ENCODE measurements around the gene ANKS6. TPM values are rescaled to one million over a fixed set of nuclear protein-coding genes. Genes with fewer than 3 reads are reported as not detected.

Gene ANKS6
- total RNA-seq, 2 experiments from 2014 or later = 11.8 to 12.2 TPM

DNA sequence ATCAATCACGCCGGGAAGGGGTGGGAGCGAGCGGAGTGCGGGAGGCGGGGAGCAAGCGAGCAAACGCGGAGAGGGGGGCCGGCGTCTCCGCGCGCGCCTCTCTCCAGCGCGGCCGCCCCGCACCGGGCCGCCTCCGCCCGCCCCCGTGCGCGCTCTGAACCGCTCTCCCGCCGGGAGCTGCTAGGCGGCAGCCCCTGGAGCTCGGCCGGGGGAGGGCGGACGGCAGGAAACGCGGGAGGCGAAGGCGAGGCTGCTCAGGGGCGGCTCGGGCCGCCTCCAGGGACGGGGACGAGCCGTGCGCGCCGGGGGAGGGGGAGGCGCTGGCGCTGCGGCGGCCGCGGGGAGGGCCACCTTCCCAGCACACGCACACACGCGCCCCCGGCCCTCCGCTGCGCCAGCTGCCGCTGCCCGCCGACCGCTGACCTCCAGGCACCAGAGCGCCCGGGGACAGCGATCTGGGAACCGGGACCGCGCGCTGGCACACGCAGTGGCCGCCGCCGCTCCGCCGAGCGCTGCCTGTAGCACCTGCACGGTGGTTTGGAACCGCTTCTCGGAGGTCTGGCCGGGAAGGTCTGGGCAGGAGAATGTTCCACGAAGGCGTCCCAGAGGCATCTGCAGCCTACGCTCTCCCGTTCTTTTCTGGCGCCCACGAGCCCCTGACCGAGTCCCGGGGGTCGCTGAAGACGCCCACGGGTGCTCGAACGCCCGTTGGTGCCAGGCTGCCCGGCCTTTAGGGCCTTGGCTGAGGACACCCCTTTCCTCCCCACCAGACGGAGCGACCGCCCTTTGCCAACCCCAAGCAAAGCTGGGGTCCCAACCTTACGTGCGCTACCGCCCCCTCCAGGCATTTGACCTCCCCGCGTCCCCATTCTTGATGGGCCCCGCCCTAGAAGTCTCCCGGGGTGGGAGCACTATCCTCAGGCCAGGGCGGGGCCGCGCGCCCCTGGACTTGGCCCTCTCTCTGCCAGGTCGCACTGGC, 87.1 kb downstream of the ANKS6 start, which contains the start of gene GABBR2:
Gene GABBR2 (minus strand): TSS at position 3 of the 979 bp plus-strand sequence. CDS start 198 bp downstream, outside the sequence.
- no peak for ATAC-seq (ENCODE audit: poor library complexity)
- peaks cover 26 to 59% of the 10 kb centered on the region in 2 experiments for H3K27me3 ChIP-seq (ENCODE audit: control insufficient read depth in 1 of 2, insufficient read depth in 2 of 2, low read length in 2 of 2)
- CTCF ChIA-PET = no interaction called here

DNA sequence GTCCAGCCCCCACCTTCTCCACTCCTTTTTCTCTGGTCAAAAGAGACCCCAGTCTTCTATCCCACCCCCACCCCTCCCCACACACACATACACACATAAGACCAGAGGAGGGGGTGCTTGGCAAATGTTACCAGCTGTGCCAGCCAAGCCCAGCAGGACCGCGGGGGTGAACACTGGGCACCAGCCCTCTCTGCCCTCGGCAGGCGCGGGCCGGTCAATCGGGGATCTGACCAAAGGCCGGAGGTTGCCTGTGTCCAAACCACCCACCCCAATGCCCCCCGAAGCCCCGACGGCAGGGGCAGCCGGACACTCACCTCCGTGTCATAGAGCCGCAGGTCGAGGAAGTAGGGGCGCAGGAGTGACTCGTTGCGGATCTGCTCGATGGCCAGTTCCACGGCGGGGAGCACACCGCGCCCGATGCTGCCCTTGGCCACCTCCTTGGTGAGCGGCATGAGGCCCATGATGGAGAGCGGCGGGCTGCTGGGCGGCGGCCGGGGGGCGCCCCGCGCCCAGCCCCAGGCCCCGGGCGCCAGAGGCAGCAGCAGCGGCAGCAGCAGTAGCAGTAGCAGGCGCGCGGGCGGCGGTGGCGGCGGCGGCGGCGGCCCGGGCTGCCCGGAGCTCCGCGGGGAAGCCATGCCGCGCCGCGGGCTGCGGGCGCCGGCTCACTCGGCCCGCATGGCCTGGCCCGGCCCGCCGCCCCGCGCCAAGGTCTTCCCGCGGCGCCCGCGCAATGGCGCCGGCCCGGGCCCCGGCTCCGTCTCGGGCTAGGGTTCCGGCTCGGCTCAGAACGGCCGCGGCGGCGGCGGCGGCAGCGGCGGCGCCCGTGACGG, 88.0 kb downstream of the ANKS6 start:
- POLR2A ChIA-PET = no interaction called here
- Mint-ChIP-seq H3K27me3 (peaks cover 68% of the 10 kb centered on the region), H3K27ac (no peak overlapping the region), H3K4me3 (no peak overlapping the region), H3K4me1 (ENCODE audit: low read depth) (no peaks in the 10 kb centered on the region), H3K9me3 (no peaks in the 10 kb centered on the region), H3K36me3 (ENCODE audit: low read depth) (no peaks in the 10 kb centered on the region)
- H3K27me3 ChIP-seq (ENCODE audit: control insufficient read depth in 1 of 2, insufficient read depth in 2 of 2, low read length in 2 of 2) = peaks cover 25 to 55% of the 10 kb centered on the region in 2 experiments
- H3K27ac ChIP-seq (ENCODE audit: low read depth in 1 of 2, low read length in 2 of 2) = no peak overlapping the region
- no peak for ATAC-seq (ENCODE audit: poor library complexity)
- H3K9me3 ChIP-seq (ENCODE audit: control insufficient read depth in 1 of 2, insufficient read depth in 1 of 2, low read length in 2 of 2) = peaks cover 0 to 15% of the 10 kb centered on the region in 2 experiments
- no peaks in the 10 kb centered on the region for H3K36me3 ChIP-seq (ENCODE audit: insufficient read depth, low read length)
- intact Hi-C loops (cut with DNase I, micrococcal nuclease) = no loop called here
- no peak overlapping the region for H3K4me3 ChIP-seq (ENCODE audit: low read length)
- TF ChIP-seq, protein P1, sequence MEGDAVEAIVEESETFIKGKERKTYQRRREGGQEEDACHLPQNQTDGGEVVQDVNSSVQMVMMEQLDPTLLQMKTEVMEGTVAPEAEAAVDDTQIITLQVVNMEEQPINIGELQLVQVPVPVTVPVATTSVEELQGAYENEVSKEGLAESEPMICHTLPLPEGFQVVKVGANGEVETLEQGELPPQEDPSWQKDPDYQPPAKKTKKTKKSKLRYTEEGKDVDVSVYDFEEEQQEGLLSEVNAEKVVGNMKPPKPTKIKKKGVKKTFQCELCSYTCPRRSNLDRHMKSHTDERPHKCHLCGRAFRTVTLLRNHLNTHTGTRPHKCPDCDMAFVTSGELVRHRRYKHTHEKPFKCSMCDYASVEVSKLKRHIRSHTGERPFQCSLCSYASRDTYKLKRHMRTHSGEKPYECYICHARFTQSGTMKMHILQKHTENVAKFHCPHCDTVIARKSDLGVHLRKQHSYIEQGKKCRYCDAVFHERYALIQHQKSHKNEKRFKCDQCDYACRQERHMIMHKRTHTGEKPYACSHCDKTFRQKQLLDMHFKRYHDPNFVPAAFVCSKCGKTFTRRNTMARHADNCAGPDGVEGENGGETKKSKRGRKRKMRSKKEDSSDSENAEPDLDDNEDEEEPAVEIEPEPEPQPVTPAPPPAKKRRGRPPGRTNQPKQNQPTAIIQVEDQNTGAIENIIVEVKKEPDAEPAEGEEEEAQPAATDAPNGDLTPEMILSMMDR (IDR thresholded peaks at IDR 0.05) = no peak
- H3K4me1 ChIP-seq (ENCODE audit: insufficient read depth, low read length) = peaks cover 5% of the 10 kb centered on the region
- CTCF ChIA-PET = no interaction called here
- no peak for DNase-seq

More for the DNA sequence above, 87.1 kb downstream of the ANKS6 start, which contains the start of gene GABBR2:
- Mint-ChIP-seq H3K4me1 (ENCODE audit: low read depth) (no peaks in the 10 kb centered on the region), H3K27ac (no peak within 1 kb of the TSS), H3K9me3 (no peaks in the 10 kb centered on the region), H3K4me3 (no peak within 1 kb of the TSS), H3K36me3 (ENCODE audit: low read depth) (no peaks in the 10 kb centered on the region), H3K27me3 (peaks cover 64% of the 10 kb centered on the region)
- Histone ChIP-seq H3K36me3 (ENCODE audit: insufficient read depth, low read length) (no peaks in the 10 kb centered on the region), H3K9me3 (ENCODE audit: control insufficient read depth in 1 of 2, insufficient read depth in 1 of 2, low read length in 2 of 2) (peaks cover 0 to 15% of the 10 kb centered on the region in 2 experiments), H3K4me1 (ENCODE audit: insufficient read depth, low read length) (peaks cover 5% of the 10 kb centered on the region), H3K4me3 (ENCODE audit: low read length) (no peak within 1 kb of the TSS), H3K27ac (ENCODE audit: low read depth in 1 of 2, low read length in 2 of 2) (no peak within 1 kb of the TSS)
- no peak for DNase-seq
- POLR2A ChIA-PET = no interaction called here
- intact Hi-C loops (cut with DNase I, micrococcal nuclease) = no loop called here
- TF ChIP-seq, protein P1 (IDR thresholded peaks at IDR 0.05) = no peak

All from CD4-positive, alpha-beta T cell (primary cell).